SK-N-SH treated with all-trans-retinoic acid at 6 μM for 48 hours (cell line): ENCODE measurements around the gene NPAS3.

Experiments used
- ATAC-seq: fragments of 200-7000 bp; cut with Tn5 transposase; 3 replicates; pipeline ENCODE4 v1.9.1; 2020; ENCODE audit warnings: mild to moderate bottlenecking, moderate library complexity
- GLIS3 ChIP-seq: fragments of 250-450 bp; sonication (Bioruptor Pico); IDR thresholded peaks from 2 replicates; pipeline ENCODE4 v1.5.0; 2020; ENCODE audit warnings: mild to moderate bottlenecking, moderate library complexity
- ISL1 ChIP-seq: fragments of 250-450 bp; sonication (Bioruptor Pico); IDR thresholded peaks from 2 replicates; pipeline ENCODE4 v2.1.2; 2022; ENCODE audit warnings: mild to moderate bottlenecking, moderate library complexity
- OSR1 ChIP-seq: fragments of 250-450 bp; sonication (Bioruptor Pico); IDR thresholded peaks from 2 replicates; pipeline ENCODE4 v1.8.0; 2022; ENCODE audit warnings: moderate library complexity, mild to moderate bottlenecking, inconsistent platforms
- PATZ1 ChIP-seq: fragments of 250-450 bp; sonication (Bioruptor Pico); IDR thresholded peaks from 2 replicates; pipeline ENCODE4 v1.8.0; 2020; ENCODE audit warnings: mild to moderate bottlenecking, moderate library complexity, borderline replicate concordance
- PPARA ChIP-seq: fragments of 250-450 bp; sonication (Bioruptor Pico); IDR thresholded peaks from 2 replicates; pipeline ENCODE4 v1.5.0; 2020; ENCODE audit warnings: mild to moderate bottlenecking, borderline replicate concordance
- RARB ChIP-seq: fragments of 250-450 bp; sonication (Bioruptor Pico); IDR thresholded peaks from 2 replicates; pipeline ENCODE4 v1.8.0; 2021; ENCODE audit warnings: mild to moderate bottlenecking, moderate library complexity
- SNAI2 ChIP-seq: fragments of 250-450 bp; sonication (Bioruptor Pico); IDR thresholded peaks from 2 replicates; pipeline ENCODE4 v1.5.0; 2020; ENCODE audit warnings: mild to moderate bottlenecking, moderate library complexity
- TCF4 ChIP-seq: fragments of 250-450 bp; sonication (Bioruptor Pico); IDR thresholded peaks from 2 replicates; pipeline ENCODE4 v1.8.0; 2021; ENCODE audit warnings: mild to moderate bottlenecking, moderate library complexity, borderline replicate concordance
- ZC3H10 ChIP-seq: fragments of 250-450 bp; sonication (Bioruptor Pico); IDR thresholded peaks from 2 replicates; pipeline ENCODE4 v1.5.1; 2021; ENCODE audit warnings: mild to moderate bottlenecking, moderate library complexity
- ZFP3 ChIP-seq: fragments of 250-450 bp; sonication (Bioruptor Pico); IDR thresholded peaks from 2 replicates; pipeline ENCODE4 v1.5.0; 2020; ENCODE audit warnings: mild to moderate bottlenecking, moderate library complexity
- ZFP30 ChIP-seq: fragments of 450-650 bp; formaldehyde crosslinking; IDR thresholded peaks from 2 replicates; pipeline ENCODE4 v1.5.0; 2022; ENCODE audit warnings: mild to moderate bottlenecking, moderate library complexity
- ZNF565 ChIP-seq: fragments of 450-650 bp; formaldehyde crosslinking; conservative IDR thresholded peaks from 2 replicates; pipeline ENCODE4 v1.5.0; 2020; ENCODE audit warnings: low read depth, mild to moderate bottlenecking, moderate library complexity
- ZNF70 ChIP-seq: fragments of 450-650 bp; formaldehyde crosslinking; IDR thresholded peaks from 2 replicates; pipeline ENCODE4 v1.5.0; 2020; ENCODE audit warnings: mild to moderate bottlenecking, moderate library complexity
- ZNF8 ChIP-seq: fragments of 450-650 bp; formaldehyde crosslinking; IDR thresholded peaks from 2 replicates; pipeline ENCODE4 v1.5.0; 2020; ENCODE audit warnings: mild to moderate bottlenecking, moderate library complexity
- TF ChIP-seq, protein P1 (sequence below): fragments of 250-450 bp; sonication (Bioruptor Pico); IDR thresholded peaks from 2 replicates; pipeline ENCODE4 v1.8.0; 2021; ENCODE audit warnings: low read depth, mild to moderate bottlenecking, moderate library complexity, borderline replicate concordance
- TF ChIP-seq, protein P2 (sequence below): fragments of 250-450 bp; sonication (Bioruptor Pico); IDR thresholded peaks from 2 replicates; pipeline ENCODE4 v1.5.0; 2020; ENCODE audit warnings: mild to moderate bottlenecking, moderate library complexity
- TF ChIP-seq, protein P3 (sequence below): fragments of 250-450 bp; sonication (Bioruptor Pico); IDR thresholded peaks from 2 replicates; pipeline ENCODE4 v1.5.1; 2021; ENCODE audit warnings: mild to moderate bottlenecking, moderate library complexity

The NPAS3 gene

DNA sequence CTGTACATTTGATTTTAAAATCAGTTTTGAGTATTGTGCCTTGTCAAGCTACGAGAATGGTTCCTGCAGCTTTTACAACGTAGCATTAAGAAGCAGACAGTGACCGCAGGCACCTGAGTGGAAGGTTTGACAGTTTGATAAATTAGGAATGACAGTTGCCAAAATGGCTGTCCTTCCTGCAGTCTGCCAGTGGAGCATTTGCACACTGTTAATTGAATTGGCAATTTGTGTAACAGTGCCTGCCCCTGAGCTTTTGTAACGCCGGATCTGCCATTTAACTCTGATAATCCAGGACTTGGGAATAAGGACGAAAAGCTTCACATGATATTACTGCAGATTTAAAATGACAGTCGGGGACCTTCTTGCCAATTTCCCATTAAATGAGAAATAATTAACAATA is 385.3 kb downstream of the NPAS3 start:
- TF ChIP-seq ZC3H10 (CRISPR knock-in tag) (no peak), ZNF70 (CRISPR knock-in tag) (no peak), ISL1 (no peak), SNAI2 (CRISPR knock-in tag) (no peak), PPARA (CRISPR knock-in tag) (no peak), ZFP30 (CRISPR knock-in tag) (no peak), ZFP3 (CRISPR knock-in tag) (no peak), RARB (no peak), ZNF565 (CRISPR knock-in tag) (no peak), PATZ1 (no peak)
- TF ChIP-seq, protein P1, sequence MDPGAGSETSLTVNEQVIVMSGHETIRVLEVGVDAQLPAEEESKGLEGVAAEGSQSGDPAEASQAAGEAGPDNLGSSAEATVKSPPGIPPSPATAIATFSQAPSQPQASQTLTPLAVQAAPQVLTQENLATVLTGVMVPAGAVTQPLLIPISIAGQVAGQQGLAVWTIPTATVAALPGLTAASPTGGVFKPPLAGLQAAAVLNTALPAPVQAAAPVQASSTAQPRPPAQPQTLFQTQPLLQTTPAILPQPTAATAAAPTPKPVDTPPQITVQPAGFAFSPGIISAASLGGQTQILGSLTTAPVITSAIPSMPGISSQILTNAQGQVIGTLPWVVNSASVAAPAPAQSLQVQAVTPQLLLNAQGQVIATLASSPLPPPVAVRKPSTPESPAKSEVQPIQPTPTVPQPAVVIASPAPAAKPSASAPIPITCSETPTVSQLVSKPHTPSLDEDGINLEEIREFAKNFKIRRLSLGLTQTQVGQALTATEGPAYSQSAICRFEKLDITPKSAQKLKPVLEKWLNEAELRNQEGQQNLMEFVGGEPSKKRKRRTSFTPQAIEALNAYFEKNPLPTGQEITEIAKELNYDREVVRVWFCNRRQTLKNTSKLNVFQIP (CRISPR knock-in tag) = no peak
- TF ChIP-seq, protein P2, sequence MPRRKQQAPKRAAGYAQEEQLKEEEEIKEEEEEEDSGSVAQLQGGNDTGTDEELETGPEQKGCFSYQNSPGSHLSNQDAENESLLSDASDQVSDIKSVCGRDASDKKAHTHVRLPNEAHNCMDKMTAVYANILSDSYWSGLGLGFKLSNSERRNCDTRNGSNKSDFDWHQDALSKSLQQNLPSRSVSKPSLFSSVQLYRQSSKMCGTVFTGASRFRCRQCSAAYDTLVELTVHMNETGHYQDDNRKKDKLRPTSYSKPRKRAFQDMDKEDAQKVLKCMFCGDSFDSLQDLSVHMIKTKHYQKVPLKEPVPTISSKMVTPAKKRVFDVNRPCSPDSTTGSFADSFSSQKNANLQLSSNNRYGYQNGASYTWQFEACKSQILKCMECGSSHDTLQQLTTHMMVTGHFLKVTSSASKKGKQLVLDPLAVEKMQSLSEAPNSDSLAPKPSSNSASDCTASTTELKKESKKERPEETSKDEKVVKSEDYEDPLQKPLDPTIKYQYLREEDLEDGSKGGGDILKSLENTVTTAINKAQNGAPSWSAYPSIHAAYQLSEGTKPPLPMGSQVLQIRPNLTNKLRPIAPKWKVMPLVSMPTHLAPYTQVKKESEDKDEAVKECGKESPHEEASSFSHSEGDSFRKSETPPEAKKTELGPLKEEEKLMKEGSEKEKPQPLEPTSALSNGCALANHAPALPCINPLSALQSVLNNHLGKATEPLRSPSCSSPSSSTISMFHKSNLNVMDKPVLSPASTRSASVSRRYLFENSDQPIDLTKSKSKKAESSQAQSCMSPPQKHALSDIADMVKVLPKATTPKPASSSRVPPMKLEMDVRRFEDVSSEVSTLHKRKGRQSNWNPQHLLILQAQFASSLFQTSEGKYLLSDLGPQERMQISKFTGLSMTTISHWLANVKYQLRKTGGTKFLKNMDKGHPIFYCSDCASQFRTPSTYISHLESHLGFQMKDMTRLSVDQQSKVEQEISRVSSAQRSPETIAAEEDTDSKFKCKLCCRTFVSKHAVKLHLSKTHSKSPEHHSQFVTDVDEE = no peak
- ATAC-seq = no peak

DNA sequence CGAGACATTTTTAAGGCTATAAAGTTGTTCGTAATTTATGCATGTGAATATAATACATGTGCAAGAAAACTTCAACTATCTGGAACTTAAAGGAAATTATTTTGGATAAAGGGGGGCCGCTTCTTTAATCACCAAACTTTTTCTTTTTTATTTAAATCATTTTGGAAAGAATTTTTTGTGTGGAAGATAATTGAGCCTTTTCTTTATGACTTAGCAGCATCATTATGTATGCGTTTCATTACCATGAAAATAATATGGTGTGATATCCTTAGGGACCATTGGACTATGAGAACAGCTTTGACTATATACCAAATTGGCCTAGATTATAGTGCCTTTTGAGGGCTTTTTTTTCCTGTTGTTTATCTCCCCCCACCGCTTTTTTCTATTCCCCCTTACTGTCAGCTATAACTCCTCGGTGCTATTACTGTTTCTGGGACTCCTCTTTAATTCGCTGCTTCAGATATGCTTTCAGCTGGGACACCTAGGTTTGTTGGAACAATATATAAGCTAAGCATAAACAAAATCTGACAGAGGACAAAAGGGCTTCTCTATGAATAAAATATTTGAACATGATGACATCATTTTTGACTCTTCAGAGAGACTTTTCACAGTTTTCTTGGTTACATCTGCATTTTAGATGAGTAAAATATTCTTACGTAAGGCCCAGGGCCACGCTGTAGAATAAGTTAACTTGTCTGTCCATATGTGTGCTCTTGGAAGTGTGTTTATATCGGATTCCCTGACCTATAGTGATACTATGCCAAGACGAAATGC is 392.7 kb downstream of the NPAS3 start:
- no peak for ATAC-seq
- TF ChIP-seq, protein P1 (CRISPR knock-in tag) = no peak
- TF ChIP-seq ISL1 (no peak), GLIS3 (no peak), ZNF8 (CRISPR knock-in tag) (no peak), ZFP30 (CRISPR knock-in tag) (no peak), TCF4 (CRISPR knock-in tag) (no peak), OSR1 (no peak)
- TF ChIP-seq, protein P3, sequence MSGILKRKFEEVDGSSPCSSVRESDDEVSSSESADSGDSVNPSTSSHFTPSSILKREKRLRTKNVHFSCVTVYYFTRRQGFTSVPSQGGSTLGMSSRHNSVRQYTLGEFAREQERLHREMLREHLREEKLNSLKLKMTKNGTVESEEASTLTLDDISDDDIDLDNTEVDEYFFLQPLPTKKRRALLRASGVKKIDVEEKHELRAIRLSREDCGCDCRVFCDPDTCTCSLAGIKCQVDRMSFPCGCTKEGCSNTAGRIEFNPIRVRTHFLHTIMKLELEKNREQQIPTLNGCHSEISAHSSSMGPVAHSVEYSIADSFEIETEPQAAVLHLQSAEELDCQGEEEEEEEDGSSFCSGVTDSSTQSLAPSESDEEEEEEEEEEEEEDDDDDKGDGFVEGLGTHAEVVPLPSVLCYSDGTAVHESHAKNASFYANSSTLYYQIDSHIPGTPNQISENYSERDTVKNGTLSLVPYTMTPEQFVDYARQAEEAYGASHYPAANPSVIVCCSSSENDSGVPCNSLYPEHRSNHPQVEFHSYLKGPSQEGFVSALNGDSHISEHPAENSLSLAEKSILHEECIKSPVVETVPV (CRISPR knock-in tag) = no peak
- TF ChIP-seq, protein P2 = no peak
- TF ChIP-seq, all 23 proteins: peak for 0
